CD14-positive monocyte (primary cell): ENCODE measurements around the gene CBLB. TPM values are rescaled to one million over a fixed set of nuclear protein-coding genes. Genes with fewer than 3 reads are reported as not detected.

Experiments
- DNase-seq, 3 donors: peaks; one replicate each; pipeline ENCODE4 v3.0.0-alpha.2; 2011 to 2022
- H2AFZ ChIP-seq: 2 replicates; pipeline ENCODE4 v1.6.0; 2012; ENCODE audit warnings: mild to moderate bottlenecking, low read depth, low read length, inconsistent platforms; ENCODE audit not compliant: insufficient read depth, poor library complexity, severe bottlenecking
- H3K27ac ChIP-seq, 2 donors: 1 replicate in 1 of 2; 2 replicates in 1 of 2; pipeline ENCODE4 v1.5.1; 2012 to 2013; ENCODE audit warnings: low read length in 2 of 2, control low read depth in 1 of 2, inconsistent platforms in 1 of 2, low read depth in 1 of 2, mild to moderate bottlenecking in 1 of 2
- H3K27me3 ChIP-seq, 2 donors: one replicate each; pipeline versions ENCODE4 v1.6.0 to v1.6.1; 2011 to 2013; ENCODE audit warnings: low read length in 2 of 2; ENCODE audit not compliant: control insufficient read depth in 2 of 2, insufficient read depth in 2 of 2
- H3K36me3 ChIP-seq, 2 donors: replicated peaks in 1 of 2; 1 replicate in 1 of 2; 2 replicates in 1 of 2; pipeline versions ENCODE4 v1.5.1 to v1.6.1; 2012 to 2013; ENCODE audit warnings: low read length in 2 of 2, control low read depth in 1 of 2, inconsistent platforms in 1 of 2, mild to moderate bottlenecking in 1 of 2; ENCODE audit not compliant: insufficient read depth in 2 of 2, control insufficient read depth in 1 of 2
- H3K4me1 ChIP-seq, 2 donors: 1 replicate in 1 of 2; 2 replicates in 1 of 2; pipeline versions ENCODE4 v1.5.1 to v1.6.1; 2012 to 2013; ENCODE audit warnings: low read length in 2 of 2, control low read depth in 1 of 2, inconsistent platforms in 1 of 2, mild to moderate bottlenecking in 1 of 2, moderate library complexity in 1 of 2; ENCODE audit not compliant: insufficient read depth in 2 of 2, control insufficient read depth in 1 of 2
- H3K4me2 ChIP-seq: replicated peaks from 2 replicates; pipeline ENCODE3; 2012; ENCODE audit warnings: low read length, moderate library complexity, mild to moderate bottlenecking; ENCODE audit not compliant: poor library complexity, severe bottlenecking; ENCODE audit errors: extremely low read depth
- H3K4me3 ChIP-seq, 3 experiments: fragments of 200-600 bp in 1 of 3; sonication (generic) in 1 of 3; replicated peaks in 1 of 3; 1 replicate in 2 of 3; 2 replicates in 1 of 3; pipeline ENCODE4 v1.5.1; 2011 to 2013; ENCODE audit warnings: low read length in 3 of 3, mild to moderate bottlenecking in 3 of 3, control low read depth in 2 of 3, low read depth in 2 of 3, inconsistent platforms in 1 of 3, moderate library complexity in 1 of 3
- H3K79me2 ChIP-seq: 2 replicates; pipeline ENCODE4 v1.6.0; 2012; ENCODE audit warnings: mild to moderate bottlenecking, control low read depth, inconsistent platforms, low read length, moderate library complexity; ENCODE audit not compliant: insufficient read depth
- H3K9ac ChIP-seq: 2 replicates; pipeline ENCODE4 v1.6.0; 2017; ENCODE audit warnings: low read length, mild to moderate bottlenecking; ENCODE audit not compliant: insufficient read depth, poor library complexity, severe bottlenecking
- H3K9me3 ChIP-seq, 2 donors: replicated peaks in 1 of 2; 1 replicate in 1 of 2; 2 replicates in 1 of 2; pipeline versions ENCODE4 v1.5.1 to v1.6.1; 2012 to 2013; ENCODE audit warnings: low read length in 2 of 2, control low read depth in 1 of 2; ENCODE audit not compliant: control insufficient read depth in 1 of 2, insufficient read depth in 1 of 2
- H4K20me1 ChIP-seq: 2 replicates; pipeline ENCODE4 v1.6.0; 2012; ENCODE audit warnings: mild to moderate bottlenecking, low read length, control low read depth, moderate library complexity; ENCODE audit not compliant: insufficient read depth
- H3K27ac Mint-ChIP-seq, 7 donors: one replicate each; pipeline ENCODE4 v1.8.0; 2020; ENCODE audit warnings: mild to moderate bottlenecking in 7 of 7, mixed read lengths in 7 of 7, moderate library complexity in 6 of 7, inconsistent platforms in 2 of 7
- H3K27me3 Mint-ChIP-seq, 3 donors: one replicate each; pipeline ENCODE4 v1.8.0; 2021 to 2022; ENCODE audit warnings: low read depth in 3 of 3, mild to moderate bottlenecking in 3 of 3, mixed read lengths in 3 of 3, moderate library complexity in 3 of 3, inconsistent platforms in 1 of 3
- H3K36me3 Mint-ChIP-seq, 2 donors: one replicate each; pipeline ENCODE4 v1.8.0; 2020; ENCODE audit warnings: mixed read lengths in 2 of 2, inconsistent platforms in 1 of 2, mild to moderate bottlenecking in 1 of 2
- H3K4me1 Mint-ChIP-seq: one replicate; pipeline ENCODE4 v1.8.0; 2020; ENCODE audit warnings: mild to moderate bottlenecking, mixed read lengths
- H3K4me3 Mint-ChIP-seq, 2 donors: one replicate each; pipeline ENCODE4 v1.8.0; 2020; ENCODE audit warnings: mild to moderate bottlenecking in 2 of 2, mixed read lengths in 2 of 2, moderate library complexity in 1 of 2
- H3K9me3 Mint-ChIP-seq, 7 donors: one replicate each; pipeline ENCODE4 v1.8.0; 2020 to 2022; ENCODE audit warnings: mixed read lengths in 7 of 7, mild to moderate bottlenecking in 6 of 7, moderate library complexity in 6 of 7, inconsistent platforms in 2 of 7
- WGBS: methylation state at CpG from one replicate; pipeline ENCODE4 v1.1.5; 2013; ENCODE audit warnings: missing lambda C conversion rate; ENCODE audit not compliant: insufficient coverage; 5-methylcytosine and 5-hydroxymethylcytosine counted together
- intact Hi-C, 2 donors: fragments of 100-400 bp; cut with micrococcal nuclease; formaldehyde crosslinking; loops; one replicate each; pipeline versions ENCODE4 v1.15.0 to v1.15.1; 2023
- polyA plus RNA-seq, 3 donors: library from polyadenylated mRNA; depleted of rRNA in 1 of 3; unstranded in 2 of 3; stranded (reverse) in 1 of 3; fragments of 300-500 nt in 2 of 3; fragments of >200 nt in 1 of 3; fragmentation: Illumina TruSeq in 2 of 3; gene quantifications; 1 replicate in 2 of 3; 2 replicates in 1 of 3; pipeline ENCODE4 v1.2.3, GENCODE V29; 2012 to 2021
- TF ChIP-seq, protein P1 (sequence below): fragments of 200-600 bp; IDR thresholded peaks from one replicate; pipeline ENCODE4 v1.8.0; 2022; ENCODE audit warnings: antibody characterized with exemption, mild to moderate bottlenecking

CBLB gene
- polyA plus RNA-seq, 3 donors = 1.6 to 8.1 (median 3.6) TPM

DNA sequence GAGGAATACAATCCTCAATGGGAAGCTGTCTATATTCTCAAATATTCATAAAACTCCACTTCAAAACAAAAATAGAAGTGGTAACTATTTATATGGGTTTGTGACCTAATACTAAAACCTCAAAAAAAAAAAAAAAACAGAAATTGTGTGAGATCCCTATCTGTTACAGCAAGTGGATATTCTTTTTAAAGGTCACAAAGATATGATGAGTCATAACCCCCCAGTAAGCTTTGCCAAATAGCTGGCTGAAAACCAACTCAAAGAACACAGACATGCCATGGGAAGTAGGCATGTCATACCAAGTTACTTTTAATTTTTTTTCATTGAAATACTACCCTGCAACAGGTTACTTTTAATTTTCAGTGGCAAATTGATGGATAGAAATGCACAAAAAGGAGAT, 62.5 kb downstream of the CBLB start:
- peak; percentile 42 to 53 (median 51) for DNase-seq
- Mint-ChIP-seq H3K4me1 (peaks cover 12% of the 10 kb centered on the region), H3K36me3 (peaks cover 0 to 9% of the 10 kb centered on the region in 2 donors), H3K27ac (peak overlapping the region in 1 of 7 donors; percentile 42), H3K27me3 (no peaks in the 10 kb centered on the region), H3K4me3 (no peak overlapping the region), H3K9me3 (no peaks in the 10 kb centered on the region)
- TF ChIP-seq, protein P1, sequence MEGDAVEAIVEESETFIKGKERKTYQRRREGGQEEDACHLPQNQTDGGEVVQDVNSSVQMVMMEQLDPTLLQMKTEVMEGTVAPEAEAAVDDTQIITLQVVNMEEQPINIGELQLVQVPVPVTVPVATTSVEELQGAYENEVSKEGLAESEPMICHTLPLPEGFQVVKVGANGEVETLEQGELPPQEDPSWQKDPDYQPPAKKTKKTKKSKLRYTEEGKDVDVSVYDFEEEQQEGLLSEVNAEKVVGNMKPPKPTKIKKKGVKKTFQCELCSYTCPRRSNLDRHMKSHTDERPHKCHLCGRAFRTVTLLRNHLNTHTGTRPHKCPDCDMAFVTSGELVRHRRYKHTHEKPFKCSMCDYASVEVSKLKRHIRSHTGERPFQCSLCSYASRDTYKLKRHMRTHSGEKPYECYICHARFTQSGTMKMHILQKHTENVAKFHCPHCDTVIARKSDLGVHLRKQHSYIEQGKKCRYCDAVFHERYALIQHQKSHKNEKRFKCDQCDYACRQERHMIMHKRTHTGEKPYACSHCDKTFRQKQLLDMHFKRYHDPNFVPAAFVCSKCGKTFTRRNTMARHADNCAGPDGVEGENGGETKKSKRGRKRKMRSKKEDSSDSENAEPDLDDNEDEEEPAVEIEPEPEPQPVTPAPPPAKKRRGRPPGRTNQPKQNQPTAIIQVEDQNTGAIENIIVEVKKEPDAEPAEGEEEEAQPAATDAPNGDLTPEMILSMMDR = no peak
- Histone ChIP-seq H3K9ac (no peak overlapping the region), H3K4me2 (peak overlapping the region; percentile 40), H3K9me3 (no peaks in the 10 kb centered on the region), H3K4me1 (peaks cover 5 to 10% of the 10 kb centered on the region in 2 donors), H3K4me3 (no peak overlapping the region), H3K36me3 (no peaks in the 10 kb centered on the region), H3K79me2 (no peaks in the 10 kb centered on the region), H2AFZ (no peak overlapping the region), H4K20me1 (no peaks in the 10 kb centered on the region), H3K27ac (no peak overlapping the region), H3K27me3 (no peaks in the 10 kb centered on the region)
- intact Hi-C loops = no loop called here

DNA sequence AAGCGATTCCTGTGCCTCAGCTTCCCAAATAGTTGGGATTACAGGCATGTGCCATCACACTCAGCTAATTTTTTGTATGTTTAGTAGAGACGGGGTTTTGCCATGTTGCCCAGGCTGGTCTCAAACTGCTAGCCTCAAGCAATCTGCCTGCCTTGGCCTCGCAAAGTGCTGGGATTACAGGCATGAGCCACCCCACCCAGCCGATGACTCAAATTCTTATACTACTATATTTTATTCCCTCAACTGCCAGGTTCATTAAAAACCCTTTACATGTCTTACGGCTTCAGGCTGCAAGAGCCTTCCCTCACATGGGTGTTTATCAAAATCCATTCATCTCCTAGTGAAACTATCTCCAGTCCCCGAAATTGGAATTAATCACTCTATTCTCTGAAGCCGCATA, 63.4 kb downstream of the CBLB start:
- Histone ChIP-seq H2AFZ (no peak overlapping the region), H3K79me2 (no peaks in the 10 kb centered on the region), H3K4me3 (no peak overlapping the region), H3K27me3 (no peaks in the 10 kb centered on the region), H3K27ac (no peak overlapping the region), H3K4me1 (peaks cover 4 to 10% of the 10 kb centered on the region in 2 donors), H3K9ac (no peak overlapping the region), H4K20me1 (no peaks in the 10 kb centered on the region), H3K4me2 (no peak overlapping the region), H3K36me3 (no peaks in the 10 kb centered on the region), H3K9me3 (no peaks in the 10 kb centered on the region)
- Mint-ChIP-seq H3K27ac (peak overlapping the region in 2 of 7 donors; percentile 11 to 13), H3K9me3 (no peaks in the 10 kb centered on the region), H3K27me3 (no peaks in the 10 kb centered on the region), H3K4me3 (no peak overlapping the region), H3K36me3 (peaks cover 0 to 9% of the 10 kb centered on the region in 2 donors), H3K4me1 (peaks cover 10% of the 10 kb centered on the region)
- no peak for DNase-seq
- TF ChIP-seq, protein P1 = no peak
- 100% methylated on average over 2 of the region's 7 CpGs for WGBS
- intact Hi-C loops = no loop called here
